Transverse colon (tissue), 4 donors: Measurements from ENCODE around the gene FAM131B.

Experiments used
- CTCF ChIP-seq, 5 experiments: fragments of 200-600 bp in 3 of 5; fragments of 450-650 bp in 2 of 5; sonication (generic) in 3 of 5; IDR thresholded peaks; 1 replicate in 2 of 5; 2 replicates in 3 of 5; pipeline ENCODE4 v1.5.1; 2016 to 2017; ENCODE audit warnings: antibody characterized with exemption in 5 of 5, inconsistent platforms in 3 of 5, mild to moderate bottlenecking in 2 of 5, moderate library complexity in 1 of 5
- EP300 ChIP-seq: sonication (generic); formaldehyde crosslinking; IDR thresholded peaks from one replicate; pipeline ENCODE4 v1.6.1; 2017; ENCODE audit warnings: antibody characterized with exemption, low read depth
- POLR2A ChIP-seq: fragments of 450-650 bp; IDR thresholded peaks from one replicate; pipeline ENCODE4 v1.6.1; 2016; ENCODE audit warnings: antibody characterized with exemption, mild to moderate bottlenecking, moderate library complexity
- POLR2AphosphoS5 ChIP-seq, 3 donors: sonication (generic); formaldehyde crosslinking; IDR thresholded peaks; one replicate each; pipeline ENCODE4 v1.6.1; 2016; ENCODE audit warnings: antibody characterized with exemption in 3 of 3

DNA sequence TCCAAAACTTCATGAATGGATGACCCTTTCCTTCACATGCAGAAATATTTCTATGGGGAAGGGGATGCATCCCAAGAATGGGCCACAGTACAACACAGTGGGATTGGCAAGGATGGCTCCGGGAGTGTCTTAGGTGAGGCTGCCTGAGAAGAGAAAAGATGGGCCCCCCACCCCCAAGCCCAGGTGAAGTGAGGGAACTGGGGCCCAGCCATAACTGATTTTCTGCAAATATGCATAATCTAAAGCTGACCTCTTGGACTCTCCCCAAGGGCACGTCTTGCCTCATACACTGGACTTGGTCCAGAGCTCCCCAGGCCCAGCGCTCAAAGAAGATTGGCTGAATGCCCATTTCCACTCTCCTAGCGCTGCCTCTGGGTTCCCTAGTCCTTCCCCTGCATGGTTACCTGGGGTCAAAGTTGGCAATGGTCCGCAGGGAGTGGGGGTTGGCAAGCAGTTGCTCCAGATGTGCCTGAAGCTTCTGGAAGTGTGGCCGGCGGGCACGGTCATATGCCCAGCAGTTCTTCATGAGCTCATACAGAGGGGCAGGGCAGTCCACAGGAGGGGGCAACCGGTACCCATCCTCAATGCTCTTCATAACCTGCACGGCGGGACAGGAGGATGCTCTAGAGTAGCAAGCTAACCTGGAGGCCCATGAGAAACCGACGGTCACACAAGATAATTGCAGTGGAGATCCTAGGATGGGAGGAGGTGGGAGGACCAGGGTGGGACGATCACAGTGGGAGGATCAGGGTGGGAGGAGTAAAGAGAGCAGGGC, 30.9 kb upstream of the FAM131B start:
- TF ChIP-seq CTCF (IDR thresholded peaks at IDR 0.05) (no peak), EP300 (no peak), POLR2A (no peak), POLR2AphosphoS5 (IDR thresholded peaks at IDR 0.05) (no peak)
